HL-60 (cell line): Measurements from ENCODE around the gene PUS7.

Source experiments
- DNase-seq, 2 experiments: peaks; one replicate each; pipeline ENCODE4 v3.0.0-alpha.2; 2010 to 2020; ENCODE audit warnings: low read depth in 1 of 2, low spot score in 1 of 2
- H3K27ac ChIP-seq: fragments of 250-450 bp; sonication (Bioruptor Pico); replicated peaks from 2 replicates; pipeline ENCODE4 v1.5.1; 2020; ENCODE audit warnings: mild to moderate bottlenecking, moderate library complexity
- H3K27me3 ChIP-seq: fragments of 250-450 bp; sonication (Bioruptor Pico); 2 replicates; pipeline ENCODE4 v1.5.1; 2021; ENCODE audit warnings: mild to moderate bottlenecking, moderate library complexity; ENCODE audit not compliant: insufficient read depth, poor library complexity, severe bottlenecking
- H3K4me3 ChIP-seq: replicated peaks from 2 replicates; pipeline ENCODE4 v1.5.1; 2011; ENCODE audit warnings: mild to moderate bottlenecking, control low read depth, low read length; ENCODE audit not compliant: insufficient read depth
- GABPA ChIP-seq: IDR thresholded peaks from 2 replicates; pipeline ENCODE4 v1.6.1; 2012; ENCODE audit warnings: low read depth
- POLR2AphosphoS5 ChIP-seq: IDR thresholded peaks from 2 replicates; pipeline ENCODE4 v1.6.1; 2012; ENCODE audit warnings: low read depth
- SPI1 ChIP-seq: IDR thresholded peaks from 2 replicates; pipeline ENCODE4 v1.6.1; 2012; ENCODE audit warnings: low read depth, mild to moderate bottlenecking, borderline replicate concordance
- TF ChIP-seq, protein P1 (sequence below): IDR thresholded peaks from 2 replicates; pipeline ENCODE4 v1.6.1; 2012; ENCODE audit warnings: low read depth; ENCODE audit not compliant: insufficient replicate concordance
- TF ChIP-seq, protein P2 (sequence below): IDR thresholded peaks from one replicate; pipeline ENCODE4 v1.5.1; 2011; ENCODE audit warnings: low read length, control low read depth, inconsistent platforms; ENCODE audit not compliant: insufficient read depth

PUS7 gene

GRCh38 chr7:105477908-105478307, 44.2 kb downstream of the PUS7 start:
- Histone ChIP-seq H3K4me3 (no peak overlapping the region), H3K27ac (no peak overlapping the region), H3K27me3 (no peaks in the 10 kb centered on the region)
- DNase-seq = no peak
- TF ChIP-seq, protein P1, sequence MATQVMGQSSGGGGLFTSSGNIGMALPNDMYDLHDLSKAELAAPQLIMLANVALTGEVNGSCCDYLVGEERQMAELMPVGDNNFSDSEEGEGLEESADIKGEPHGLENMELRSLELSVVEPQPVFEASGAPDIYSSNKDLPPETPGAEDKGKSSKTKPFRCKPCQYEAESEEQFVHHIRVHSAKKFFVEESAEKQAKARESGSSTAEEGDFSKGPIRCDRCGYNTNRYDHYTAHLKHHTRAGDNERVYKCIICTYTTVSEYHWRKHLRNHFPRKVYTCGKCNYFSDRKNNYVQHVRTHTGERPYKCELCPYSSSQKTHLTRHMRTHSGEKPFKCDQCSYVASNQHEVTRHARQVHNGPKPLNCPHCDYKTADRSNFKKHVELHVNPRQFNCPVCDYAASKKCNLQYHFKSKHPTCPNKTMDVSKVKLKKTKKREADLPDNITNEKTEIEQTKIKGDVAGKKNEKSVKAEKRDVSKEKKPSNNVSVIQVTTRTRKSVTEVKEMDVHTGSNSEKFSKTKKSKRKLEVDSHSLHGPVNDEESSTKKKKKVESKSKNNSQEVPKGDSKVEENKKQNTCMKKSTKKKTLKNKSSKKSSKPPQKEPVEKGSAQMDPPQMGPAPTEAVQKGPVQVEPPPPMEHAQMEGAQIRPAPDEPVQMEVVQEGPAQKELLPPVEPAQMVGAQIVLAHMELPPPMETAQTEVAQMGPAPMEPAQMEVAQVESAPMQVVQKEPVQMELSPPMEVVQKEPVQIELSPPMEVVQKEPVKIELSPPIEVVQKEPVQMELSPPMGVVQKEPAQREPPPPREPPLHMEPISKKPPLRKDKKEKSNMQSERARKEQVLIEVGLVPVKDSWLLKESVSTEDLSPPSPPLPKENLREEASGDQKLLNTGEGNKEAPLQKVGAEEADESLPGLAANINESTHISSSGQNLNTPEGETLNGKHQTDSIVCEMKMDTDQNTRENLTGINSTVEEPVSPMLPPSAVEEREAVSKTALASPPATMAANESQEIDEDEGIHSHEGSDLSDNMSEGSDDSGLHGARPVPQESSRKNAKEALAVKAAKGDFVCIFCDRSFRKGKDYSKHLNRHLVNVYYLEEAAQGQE = no peak
- TF ChIP-seq, protein P2, sequence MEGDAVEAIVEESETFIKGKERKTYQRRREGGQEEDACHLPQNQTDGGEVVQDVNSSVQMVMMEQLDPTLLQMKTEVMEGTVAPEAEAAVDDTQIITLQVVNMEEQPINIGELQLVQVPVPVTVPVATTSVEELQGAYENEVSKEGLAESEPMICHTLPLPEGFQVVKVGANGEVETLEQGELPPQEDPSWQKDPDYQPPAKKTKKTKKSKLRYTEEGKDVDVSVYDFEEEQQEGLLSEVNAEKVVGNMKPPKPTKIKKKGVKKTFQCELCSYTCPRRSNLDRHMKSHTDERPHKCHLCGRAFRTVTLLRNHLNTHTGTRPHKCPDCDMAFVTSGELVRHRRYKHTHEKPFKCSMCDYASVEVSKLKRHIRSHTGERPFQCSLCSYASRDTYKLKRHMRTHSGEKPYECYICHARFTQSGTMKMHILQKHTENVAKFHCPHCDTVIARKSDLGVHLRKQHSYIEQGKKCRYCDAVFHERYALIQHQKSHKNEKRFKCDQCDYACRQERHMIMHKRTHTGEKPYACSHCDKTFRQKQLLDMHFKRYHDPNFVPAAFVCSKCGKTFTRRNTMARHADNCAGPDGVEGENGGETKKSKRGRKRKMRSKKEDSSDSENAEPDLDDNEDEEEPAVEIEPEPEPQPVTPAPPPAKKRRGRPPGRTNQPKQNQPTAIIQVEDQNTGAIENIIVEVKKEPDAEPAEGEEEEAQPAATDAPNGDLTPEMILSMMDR = no peak

GRCh38 chr7:105474045-105474444, 48.0 kb downstream of the PUS7 start:
- no peak overlapping the region for H3K27ac ChIP-seq
- H3K4me3 ChIP-seq = no peak overlapping the region
- TF ChIP-seq POLR2AphosphoS5 (no peak), GABPA (no peak), SPI1 (no peak)
- TF ChIP-seq, protein P2 = no peak
- TF ChIP-seq, protein P1 = no peak
- H3K27me3 ChIP-seq = no peaks in the 10 kb centered on the region
- DNase-seq = no peak

DNA sequence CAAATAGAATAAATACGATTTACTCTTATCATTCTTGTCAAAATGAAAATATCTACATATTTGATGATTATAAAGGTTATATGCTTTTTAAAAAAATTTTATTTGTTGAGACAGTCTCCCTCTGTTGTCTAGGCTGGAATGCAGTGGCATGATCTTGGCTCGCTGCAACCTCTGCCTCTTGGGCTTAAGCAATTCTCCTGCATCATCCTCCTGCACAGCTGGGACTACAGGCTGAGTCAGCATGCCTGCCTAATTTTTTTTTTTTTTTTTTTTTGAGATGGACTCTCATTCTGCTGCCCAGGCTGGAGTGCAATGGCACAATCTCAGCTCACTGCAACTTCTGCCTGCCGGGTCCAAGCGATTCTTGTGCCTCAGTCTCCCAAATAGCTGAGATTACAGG, 48.9 kb downstream of the PUS7 start:
- Histone ChIP-seq H3K4me3 (no peak overlapping the region), H3K27ac (no peak overlapping the region), H3K27me3 (no peaks in the 10 kb centered on the region)
- DNase-seq = no peak
- no peak for TF ChIP-seq SPI1
- no peak for TF ChIP-seq GABPA
- TF ChIP-seq POLR2AphosphoS5 = no peak
- TF ChIP-seq, protein P2 = no peak
- TF ChIP-seq, protein P1 = no peak
